GM19035 (cell line): ENCODE data around the gene DTX1.
"Not testable (repeated sequence)": the region's sequence is repeated elsewhere in the genome, so short reads cannot be mapped to it uniquely, and the experiment has no call there.

Experiments used
- ATAC-seq: cut with Tn5 transposase; IDR thresholded peaks from one replicate; pipeline ENCODE4 v1.9.1; 2021; ENCODE audit not compliant: unreplicated experiment

The DTX1 gene

DNA sequence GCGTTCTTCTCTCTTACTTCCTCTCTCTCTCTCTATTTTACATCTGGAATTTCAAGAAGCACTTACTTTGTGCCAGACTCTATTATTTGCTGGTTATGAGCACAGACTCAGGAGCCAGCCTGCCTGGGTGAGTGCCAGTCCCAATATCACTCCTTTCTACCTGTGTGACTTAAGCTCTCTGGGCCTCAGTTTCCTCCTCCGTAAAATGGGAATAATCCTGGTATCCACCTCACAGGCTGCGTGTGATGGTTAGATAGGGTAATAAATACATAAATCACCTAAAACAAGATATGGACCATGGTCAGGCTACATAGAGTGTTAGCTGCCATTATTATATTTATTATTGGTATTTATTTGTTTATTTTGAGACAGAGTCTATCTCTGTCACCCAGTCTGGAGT, 54.7 kb downstream of the DTX1 start:
- no peak for ATAC-seq

DNA sequence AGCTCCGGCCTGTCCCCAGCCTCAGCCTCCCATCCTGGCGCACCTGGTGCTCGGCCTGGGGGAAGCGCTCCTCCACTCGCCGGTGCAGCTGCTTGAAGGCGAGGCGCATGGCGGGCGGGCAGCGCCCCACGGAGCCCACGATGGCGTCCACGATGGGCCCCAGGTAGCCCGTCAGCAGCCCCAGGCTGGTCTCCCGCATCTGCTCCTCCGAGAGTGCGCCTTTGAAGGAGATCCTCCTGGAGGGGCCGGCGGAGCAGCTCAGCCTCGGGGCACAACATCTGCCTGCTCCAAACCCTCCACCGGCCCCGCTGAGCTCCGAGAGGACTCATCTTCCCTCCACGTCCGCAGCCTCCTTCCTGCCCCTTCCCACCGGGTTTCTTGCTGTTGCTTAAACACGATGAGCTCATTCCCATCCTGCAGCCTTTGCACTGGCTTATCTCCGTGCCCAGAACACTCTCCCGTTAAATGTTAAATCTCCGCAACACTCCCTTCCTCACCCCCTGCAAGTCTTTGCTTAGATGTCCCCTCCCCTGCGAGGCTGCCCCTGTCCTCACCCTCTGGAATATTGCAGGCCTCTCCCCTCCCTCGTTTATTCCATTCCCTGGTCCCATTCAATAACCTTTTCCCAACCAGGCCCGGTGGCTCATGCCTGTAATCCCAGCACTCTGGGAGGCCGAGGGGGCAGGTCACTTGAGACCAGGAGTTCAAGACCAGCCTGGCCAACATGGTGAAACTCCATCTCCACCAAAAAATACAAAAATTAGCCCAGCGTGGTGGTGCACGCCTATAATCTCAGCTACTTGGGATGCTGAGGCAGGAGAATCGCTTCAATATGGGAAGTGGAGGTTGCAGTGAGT, 55.7 kb downstream of the DTX1 start:
- ATAC-seq: no peak

DNA sequence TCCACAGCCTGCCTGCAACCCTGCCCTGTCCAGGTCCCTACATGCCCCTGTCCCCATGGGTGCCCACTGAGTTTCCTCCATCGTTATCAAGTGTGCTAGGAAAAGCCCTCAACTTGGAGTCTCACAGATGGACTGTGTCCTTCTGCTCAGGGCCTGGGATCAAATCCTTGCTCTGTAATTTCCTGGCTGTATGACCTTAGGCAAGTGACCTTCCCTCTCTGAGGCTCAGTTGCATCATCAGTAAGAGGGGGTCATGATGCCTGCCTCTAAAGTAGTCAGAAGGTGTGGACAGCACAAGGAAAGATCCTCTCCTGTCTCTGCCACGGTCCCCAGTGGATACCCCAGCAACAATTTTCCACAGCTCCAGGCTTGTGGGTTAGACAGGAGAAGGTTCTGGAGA, 56.9 kb downstream of the DTX1 start:
- no peak for ATAC-seq

DNA sequence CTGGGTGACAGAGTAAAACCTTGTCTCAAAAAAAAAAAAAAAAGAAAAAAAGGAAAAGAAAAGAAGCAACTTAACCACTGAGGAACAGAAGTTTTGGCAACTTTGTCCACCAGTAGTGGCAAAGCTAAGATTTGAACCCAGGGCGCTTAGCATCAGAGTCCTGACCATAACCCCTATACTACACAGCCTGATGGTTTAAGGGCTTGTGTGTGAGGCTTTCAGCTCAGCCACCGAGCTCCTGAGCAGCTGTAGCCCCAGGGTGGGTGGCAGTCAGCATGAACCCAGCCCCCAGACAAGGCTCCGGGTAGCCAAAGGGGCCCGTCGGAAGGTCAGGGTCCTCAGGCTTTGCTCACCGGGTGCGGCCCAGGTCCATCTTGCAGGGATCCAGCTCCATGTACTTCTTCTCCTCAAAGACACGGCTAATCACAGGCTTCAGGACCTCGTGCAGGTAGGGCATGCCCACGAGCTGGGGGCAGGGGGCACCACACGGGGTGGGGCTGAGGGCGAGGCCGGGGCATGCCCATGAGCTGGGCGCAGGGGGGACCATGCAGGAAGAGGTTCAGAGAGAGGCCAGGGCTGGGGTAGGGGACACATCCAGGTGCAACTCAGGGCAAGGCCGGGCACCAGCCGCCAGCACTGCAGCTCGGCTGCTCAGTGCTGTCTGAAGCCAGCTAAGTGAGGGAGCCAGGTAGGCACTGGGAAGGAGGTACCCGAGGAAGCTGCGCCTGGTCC, 58.1 kb downstream of the DTX1 start:
- no peak for ATAC-seq

DNA sequence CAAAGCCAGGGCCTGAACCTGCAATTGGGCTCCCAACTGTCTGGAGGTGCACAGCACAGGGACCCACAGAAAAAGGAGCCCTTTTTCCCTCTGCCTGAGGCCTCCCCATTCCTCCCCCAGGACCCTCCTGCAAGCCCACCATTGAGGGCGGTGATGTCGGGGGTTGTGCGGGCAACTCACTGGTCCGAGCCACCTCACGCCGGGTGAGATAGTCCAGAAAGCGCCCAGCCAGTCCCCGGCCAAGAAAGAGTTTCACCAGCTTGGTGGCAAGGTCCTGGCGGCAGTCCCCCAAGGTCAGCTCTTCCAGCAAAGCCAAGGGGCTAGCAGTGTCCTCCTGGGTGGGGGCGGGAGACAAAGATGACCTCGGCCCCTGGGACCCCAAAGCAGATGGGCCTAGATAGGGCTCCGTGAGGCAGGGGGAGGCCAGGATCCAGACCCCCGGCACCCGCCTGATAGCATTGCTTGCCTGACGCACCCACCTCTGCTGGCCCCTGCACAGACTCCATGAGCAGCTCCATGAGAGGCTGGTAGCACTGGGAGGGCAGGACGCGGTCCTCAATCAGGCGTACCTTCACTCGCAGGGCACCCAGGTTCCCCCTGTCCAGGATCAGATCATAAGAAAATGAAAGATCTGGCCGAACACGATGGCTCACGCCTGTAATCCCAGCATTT, 59.1 kb downstream of the DTX1 start:
- ATAC-seq: no peak

DNA sequence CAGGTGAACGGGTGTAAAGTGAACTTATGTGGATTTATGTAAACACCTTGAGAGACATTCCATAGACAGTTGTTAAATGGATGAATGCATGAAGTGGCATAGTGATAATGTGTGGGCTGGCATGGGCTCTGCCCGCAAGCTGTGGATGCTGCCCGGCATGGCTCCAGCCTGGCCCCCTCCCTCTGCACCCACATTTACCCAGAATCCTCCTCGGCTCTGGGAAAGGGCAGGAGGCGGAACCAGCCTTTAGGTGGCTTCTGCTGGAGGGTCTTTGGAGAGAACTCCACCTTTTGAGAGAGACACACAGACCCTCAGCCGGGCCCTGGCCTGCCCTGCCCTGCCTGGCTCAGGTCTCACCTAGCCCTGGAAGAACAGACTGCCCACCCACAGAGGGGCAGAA, 60.3 kb downstream of the DTX1 start:
- ATAC-seq: no peak

DNA sequence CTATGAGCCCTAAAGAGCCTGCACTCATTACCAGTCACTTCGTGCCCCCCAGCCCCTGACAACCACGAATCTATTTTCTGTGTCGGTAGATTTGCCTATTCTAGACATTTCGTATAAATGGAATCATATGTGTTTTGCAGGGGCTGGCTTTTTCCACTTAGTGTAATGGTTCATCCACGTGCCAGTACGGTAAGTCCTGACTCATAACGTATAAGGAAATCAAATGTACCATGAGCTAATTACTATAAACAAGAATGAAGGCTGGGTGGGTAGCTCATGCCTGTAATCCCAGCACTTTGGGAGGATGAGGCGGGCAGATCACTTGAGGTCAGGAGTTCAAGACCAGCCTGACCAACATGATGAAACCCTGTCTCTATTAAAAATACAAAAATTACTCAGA, 61.2 kb downstream of the DTX1 start:
- not testable (repeated sequence) for ATAC-seq

DNA sequence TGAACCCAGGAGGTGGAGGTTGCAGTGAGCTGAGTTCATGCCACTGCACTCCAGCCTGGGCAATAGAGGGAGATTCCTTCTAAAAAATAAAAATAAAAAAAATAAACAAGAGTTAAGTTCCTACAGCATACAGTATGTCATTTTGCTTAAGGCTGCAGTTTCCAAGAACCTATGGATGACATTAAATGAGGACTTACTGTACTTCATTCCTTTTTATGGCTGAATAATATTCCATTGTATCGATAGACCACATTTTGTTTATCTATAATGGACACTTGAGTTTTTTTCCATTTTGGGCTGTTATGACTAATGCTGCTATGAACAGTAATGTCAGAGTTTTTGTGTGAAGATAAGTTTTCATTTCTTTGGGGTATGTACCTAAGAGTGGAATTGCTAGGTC, 61.6 kb downstream of the DTX1 start:
- ATAC-seq: no peak

DNA sequence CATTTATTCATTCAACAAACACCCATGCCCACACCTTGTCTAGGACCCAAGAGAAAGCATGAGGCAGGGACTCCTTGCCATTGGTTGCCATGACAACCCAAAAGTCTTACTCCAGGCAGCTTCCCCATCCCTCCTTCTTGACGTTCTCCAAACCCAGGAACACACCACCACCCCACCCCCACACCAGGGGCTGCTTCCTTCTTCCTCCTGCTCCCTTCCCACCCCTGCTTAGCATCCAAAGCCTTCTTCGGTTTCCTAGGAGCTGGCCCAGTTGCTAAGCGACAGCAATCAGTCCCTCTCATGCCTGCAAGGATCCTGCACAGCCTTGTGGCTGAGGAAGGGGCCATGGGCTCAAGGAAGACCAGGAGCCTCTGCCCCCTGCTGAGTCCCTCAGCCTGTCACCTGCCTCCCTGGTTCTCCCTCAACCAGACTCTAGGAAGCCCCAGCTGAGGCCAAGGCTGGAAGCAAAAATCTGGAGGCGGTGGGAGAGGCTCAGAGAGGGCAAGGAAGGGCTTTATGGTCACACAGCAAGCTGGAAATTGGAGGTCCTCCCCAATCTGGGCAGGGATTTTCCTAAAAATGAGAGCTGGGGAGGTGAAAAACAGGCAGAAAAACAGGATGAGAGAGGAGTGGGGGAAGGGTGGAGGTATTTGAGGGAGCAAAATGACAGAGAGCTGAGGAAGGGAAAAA, 63.6 kb downstream of the DTX1 start:
- no peak for ATAC-seq

DNA sequence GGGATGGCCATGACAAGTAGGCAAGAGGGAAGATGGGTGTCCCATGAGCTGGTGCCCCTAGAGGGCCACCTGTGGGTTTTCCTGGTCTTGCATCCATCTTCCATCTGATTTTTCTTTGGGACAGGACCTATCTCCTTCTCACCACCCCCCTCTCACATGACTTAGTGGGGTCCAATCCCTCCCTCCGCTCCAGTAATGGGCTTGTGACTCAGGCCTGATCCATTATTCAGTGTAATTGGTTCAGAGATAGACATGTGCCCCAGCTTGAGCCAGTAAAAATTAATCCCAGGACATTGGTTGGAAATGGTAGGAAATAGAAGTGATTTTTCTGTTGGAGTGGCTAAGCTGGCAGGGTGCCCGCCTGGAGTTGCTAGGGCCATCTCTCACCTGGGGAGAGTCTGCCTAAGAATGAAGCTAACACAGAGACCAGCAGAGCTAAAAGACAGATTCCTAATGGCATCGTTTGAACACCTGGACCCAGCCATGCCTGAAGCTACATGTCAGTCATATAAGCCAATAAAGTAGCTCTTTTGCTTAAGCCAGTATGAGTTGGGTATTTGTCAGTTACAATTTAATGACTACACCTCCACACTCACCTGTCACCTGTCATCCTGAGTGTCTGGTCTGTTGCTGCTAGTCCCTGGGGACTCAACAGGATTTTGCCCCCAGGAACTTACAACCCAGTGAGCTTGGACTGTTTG, 64.3 kb downstream of the DTX1 start:
- no peak for ATAC-seq

DNA sequence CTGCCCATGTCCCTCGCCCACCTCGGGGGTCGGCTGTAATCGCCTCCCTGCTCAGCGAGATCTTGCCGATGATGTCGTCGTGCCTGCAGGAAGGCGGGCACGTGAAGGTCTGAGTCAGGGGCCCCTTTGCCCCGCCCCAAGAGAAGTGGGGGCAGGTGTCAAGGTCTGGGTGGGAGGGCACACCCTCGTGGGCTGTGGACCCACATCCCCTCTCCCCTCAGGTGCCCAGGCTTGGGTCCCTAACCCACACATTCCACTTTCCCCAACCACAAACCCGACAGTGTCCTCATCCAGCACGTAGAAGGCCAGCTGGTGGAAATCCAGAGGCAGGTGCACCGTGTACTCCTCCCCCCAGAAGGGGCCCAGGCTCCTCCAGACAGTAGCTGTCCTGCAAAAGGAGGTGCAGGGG, 71.3 kb downstream of the DTX1 start:
- no peak for ATAC-seq

DNA sequence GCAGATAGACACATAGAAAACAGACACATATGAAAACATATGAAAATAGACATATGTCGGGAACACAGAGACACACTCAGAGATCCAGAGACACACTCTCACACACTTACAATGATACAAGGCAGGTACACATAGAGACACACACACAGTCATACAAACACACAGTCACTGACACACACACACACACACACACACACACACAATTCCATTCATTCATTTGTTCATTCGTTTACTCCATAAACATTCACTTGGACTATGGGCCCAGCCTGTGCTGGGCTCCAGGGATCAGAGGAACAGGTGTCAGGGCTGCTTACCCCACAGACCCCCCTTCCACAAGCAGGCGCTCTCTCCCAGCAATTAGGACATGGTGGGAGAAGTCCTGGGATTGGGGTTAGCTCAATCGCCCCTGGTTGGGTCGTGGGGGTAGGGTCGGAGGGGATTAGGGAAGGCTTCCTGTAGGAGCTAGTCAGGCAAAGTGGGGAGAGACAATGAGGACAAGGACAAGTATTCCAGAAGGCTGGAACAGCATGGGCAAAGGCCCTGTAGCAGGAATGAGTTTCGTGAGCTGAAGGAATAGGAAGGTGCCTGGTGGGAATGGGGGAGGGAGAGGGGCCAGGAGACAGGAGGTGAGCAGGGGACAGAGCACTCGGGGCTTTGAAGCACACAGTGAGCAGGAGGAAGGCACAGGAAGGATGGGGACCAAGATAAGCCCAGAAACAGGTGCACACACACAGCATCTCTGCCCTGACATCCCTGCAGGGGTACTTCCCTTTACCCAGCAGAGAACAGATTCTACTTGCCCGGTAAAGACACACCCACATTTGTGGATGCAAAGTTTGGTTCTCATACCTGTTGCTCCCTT, 72.5 kb downstream of the DTX1 start:
- no peak for ATAC-seq

DNA sequence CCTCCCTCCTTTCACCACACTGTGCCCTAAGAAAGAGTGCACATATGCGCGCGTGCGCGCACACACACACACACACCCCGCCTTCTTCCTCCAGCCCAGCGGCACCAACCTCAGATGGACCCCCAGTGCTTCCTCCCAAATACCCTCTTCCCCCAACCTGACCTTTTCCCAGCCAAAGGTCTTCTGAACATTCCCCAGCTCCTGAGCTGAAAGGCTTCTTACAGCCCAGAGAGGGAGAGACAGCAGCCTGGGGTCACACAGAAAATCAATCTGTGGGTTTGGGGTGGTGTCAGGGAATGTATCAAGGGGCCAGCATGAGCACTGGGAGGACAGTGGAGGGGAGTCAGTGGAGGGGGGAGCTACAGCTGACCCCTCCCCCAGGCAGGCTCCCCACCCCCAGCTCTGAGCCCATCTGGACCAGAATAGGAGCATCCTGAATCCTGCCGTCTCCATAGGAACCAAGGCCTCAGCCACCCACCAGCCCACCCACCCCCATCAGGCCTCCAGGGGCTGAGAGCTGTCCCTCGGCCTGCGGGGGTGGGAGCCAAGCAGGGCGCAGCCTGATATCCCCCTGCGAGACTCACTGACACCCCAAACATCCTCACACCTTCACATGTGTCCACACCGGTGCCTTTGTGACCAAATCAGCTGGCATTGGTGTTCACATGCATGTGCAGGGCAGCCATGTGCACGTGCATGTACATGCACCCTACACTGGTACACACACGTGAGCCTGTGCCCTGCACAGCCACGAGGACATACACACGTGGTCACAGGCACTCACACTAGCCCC, 73.3 kb downstream of the DTX1 start:
- no peak for ATAC-seq

DNA sequence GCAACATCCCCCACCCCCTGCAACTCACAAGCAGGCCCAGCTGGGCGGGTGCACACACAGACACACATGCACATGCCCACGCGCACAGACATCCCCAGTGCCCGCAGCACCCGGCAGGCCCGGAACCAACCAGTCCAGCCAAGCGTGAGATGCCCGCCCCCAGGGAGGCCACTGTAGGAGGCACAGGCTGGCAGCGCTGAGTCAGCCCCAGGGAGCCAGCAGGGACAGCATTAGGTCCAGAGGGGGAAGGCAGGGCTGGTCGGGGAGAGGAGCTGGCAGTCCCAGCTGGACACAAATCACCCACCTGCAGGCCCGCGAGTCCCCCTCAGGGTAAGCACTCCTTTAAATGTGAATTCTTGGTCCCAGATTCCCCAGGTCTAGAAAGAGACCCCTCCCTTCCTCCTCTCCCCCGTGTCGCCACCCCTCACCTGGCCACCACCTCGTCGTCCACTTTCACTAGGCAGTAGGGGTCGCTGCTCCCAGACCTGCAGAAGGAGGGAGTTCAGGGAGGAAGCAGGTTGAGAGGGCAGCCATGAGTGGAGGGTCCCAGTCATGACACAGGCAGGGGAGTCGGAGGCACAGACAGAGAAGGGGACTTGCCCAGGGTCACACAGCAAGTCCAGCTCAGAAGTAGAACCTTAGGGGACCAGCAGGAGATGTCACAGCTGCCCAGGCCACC, 74.1 kb downstream of the DTX1 start:
- no peak for ATAC-seq

DNA sequence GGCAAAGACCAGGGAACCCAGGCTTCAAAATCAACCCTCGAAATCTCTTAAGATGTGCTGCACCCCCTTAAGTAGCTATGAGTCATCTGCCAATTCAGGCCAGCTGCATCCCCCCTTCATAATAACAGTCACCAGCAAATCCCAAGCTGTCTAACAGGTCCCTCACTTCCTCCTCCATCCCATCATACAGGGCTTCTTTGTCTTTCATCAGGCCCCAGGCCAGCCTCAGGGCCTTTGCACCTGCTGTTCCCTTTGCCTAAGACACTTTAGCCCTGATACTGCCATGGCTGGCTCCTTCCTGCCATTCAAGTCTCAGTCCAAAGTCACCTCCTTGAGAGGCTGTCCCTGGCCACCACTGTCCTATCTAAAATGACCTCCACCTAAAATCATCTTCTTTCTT, 75.0 kb downstream of the DTX1 start:
- ATAC-seq: no peak

DNA sequence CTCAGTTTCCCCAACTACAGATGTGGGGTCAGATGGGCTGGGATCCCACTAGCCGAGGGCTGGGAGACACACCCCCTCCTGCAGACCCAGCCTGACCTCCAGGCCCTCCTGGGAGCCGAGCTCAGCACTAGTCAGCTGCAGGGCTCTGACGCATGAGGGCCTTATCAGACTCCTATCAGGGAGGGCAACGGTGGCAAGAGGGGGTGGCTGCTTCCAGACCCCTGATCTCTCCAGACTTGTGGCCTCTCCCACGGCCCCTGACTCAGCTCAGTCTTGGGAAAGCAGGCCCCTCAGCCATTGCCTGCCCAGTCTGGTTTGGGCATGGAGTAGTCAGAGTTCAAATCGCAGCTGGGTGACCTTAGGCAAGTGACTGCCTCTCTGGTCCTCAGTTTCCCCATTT, 76.5 kb downstream of the DTX1 start:
- no peak for ATAC-seq

DNA sequence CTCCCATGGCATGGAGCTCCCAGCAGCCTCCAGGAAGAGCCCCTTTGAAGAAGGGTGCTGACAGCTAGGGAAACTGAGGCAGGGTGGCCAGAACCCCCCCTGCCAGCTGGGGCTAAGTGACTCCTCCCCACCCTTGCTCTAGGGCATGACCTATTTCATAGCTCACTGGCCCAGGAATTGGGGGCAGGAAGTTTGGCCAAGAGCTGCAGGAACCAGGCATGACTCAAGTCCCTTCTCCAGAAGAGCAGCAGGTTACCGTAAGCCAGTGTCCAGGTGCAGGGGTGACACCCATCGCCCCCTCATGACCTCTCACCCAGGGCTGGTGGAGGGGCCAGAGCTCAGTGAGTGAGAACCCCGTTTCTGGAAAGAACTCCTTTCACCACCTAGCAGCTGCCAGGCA, 77.1 kb downstream of the DTX1 start:
- no peak for ATAC-seq

DNA sequence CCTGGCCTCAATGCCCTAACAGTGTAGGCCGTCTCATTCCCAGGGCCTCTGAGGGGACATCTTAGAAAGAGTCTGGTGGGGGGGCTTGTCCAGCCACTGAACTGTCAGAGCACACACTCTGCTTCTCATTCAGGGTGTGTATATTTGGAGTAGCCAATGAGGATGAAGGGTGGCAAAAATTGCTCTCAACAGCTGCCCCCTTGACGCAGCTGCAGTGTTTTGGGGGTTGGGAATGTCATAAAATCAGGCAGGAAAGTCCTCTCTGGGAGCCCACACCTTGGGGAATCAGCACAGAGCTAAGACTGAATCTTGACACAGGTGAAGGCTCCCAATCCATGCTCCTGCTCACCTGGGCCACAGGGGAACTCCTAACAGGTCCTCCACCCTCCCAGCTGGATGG, 77.5 kb downstream of the DTX1 start:
- no peak for ATAC-seq
